ENCODE results near the gene FAM50A. TPM values are rescaled to one million over a fixed set of nuclear protein-coding genes. Genes with fewer than 3 reads are reported as not detected.

FAM50A gene
- polyA plus RNA-seq, 1 of the 3 experiments (the other 2 are of a cell fraction): 86.0 TPM

DNA sequence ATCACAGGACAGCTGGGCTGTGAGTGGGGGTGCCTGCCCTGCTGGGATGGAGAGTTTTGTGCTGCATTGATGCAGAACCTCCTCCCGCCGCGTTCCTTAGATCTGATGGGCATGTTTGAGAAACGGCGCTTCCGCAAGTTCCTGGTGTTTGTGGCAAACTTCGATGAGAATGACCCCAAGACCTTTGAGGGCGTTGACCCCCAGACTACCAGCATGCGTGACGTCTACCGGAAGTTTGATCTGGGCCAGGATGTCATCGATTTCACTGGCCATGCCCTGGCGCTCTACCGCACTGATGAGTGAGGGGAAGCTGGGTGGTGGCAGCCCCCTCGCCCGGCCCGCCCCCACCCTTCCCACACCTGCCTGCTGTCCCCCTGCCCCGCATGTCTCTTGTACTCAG is 4.1 kb upstream of the FAM50A start:
- CTCF ChIA-PET: no interaction called here
- no peak overlapping the region for H3K27ac ChIP-seq (ENCODE audit: low read depth in 2 of 2, low read length in 1 of 2)
- peaks cover 42% of the 10 kb centered on the region for H3K79me2 ChIP-seq (ENCODE audit: insufficient read depth)
- 80% methylated on average over 18 of the region's 18 CpGs for WGBS (ENCODE audit: low lambda C conversion rate)
- H3K9me2 ChIP-seq: no peaks in the 10 kb centered on the region
- H4K20me1 ChIP-seq (ENCODE audit: insufficient read depth): peaks cover 27% of the 10 kb centered on the region; the same call in 1 of the 2 replicates
- no peak overlapping the region for H2AFZ ChIP-seq (ENCODE audit: low read depth)
- H3K36me3 ChIP-seq (replicated peaks in 1 of 2; ENCODE audit: control insufficient read depth in 1 of 2, insufficient read depth in 2 of 2, low read length in 1 of 2): peaks cover 0 to 22% of the 10 kb centered on the region in 2 experiments
- no peak for DNase-seq
- no peak overlapping the region for H3K4me2 ChIP-seq
- POLR2A ChIA-PET: no interaction called here
- H3K9me3 ChIP-seq: no peaks in the 10 kb centered on the region
- H3K4me3 ChIP-seq (ENCODE audit: low read depth in 2 of 2, low read length in 1 of 2): no peak overlapping the region
- H3F3A ChIP-seq (replicated peaks; ENCODE audit: insufficient read depth): peaks cover 4% of the 10 kb centered on the region
- TF ChIP-seq NFIC (IDR thresholded peaks at IDR 0.05; ENCODE audit: borderline replicate concordance) (no peak), EZH2phosphoT487 (IDR thresholded peaks at IDR 0.05; ENCODE audit: borderline replicate concordance, low read depth) (no peak), TAF1 (IDR thresholded peaks at IDR 0.05; ENCODE audit: borderline replicate concordance, low read depth, low read length) (no peak), EP300 (IDR thresholded peaks at IDR 0.05; ENCODE audit: borderline replicate concordance in 1 of 2, low read depth in 1 of 2, low read length in 1 of 2) (no peak), JUND (IDR thresholded peaks at IDR 0.05) (no peak), SMC3 (IDR thresholded peaks at IDR 0.05; ENCODE audit: low read depth, low read length) (no peak), FOXM1 (IDR thresholded peaks at IDR 0.05; ENCODE audit: low read depth) (no peak), RAD21 (IDR thresholded peaks at IDR 0.05; ENCODE audit: low read length) (no peak), FOXJ3 (CRISPR knock-in tag; IDR thresholded peaks at IDR 0.05) (no peak), TEAD4 (IDR thresholded peaks at IDR 0.05; ENCODE audit: borderline replicate concordance, insufficient read depth) (no peak), PBX3 (IDR thresholded peaks at IDR 0.05) (no peak), POLR2AphosphoS5 (IDR thresholded peaks at IDR 0.05; ENCODE audit: low read depth, low read length) (no peak), SIN3A (IDR thresholded peaks at IDR 0.05; ENCODE audit: borderline replicate concordance, low read depth, low read length) (no peak), USF2 (IDR thresholded peaks at IDR 0.05; ENCODE audit: borderline replicate concordance, low read depth, low read length) (no peak), NRF1 (IDR thresholded peaks at IDR 0.05; ENCODE audit: low read depth, low read length) (no peak), FOSL2 (IDR thresholded peaks at IDR 0.05; ENCODE audit: borderline replicate concordance, low read depth) (no peak)
- TF ChIP-seq, protein P1, sequence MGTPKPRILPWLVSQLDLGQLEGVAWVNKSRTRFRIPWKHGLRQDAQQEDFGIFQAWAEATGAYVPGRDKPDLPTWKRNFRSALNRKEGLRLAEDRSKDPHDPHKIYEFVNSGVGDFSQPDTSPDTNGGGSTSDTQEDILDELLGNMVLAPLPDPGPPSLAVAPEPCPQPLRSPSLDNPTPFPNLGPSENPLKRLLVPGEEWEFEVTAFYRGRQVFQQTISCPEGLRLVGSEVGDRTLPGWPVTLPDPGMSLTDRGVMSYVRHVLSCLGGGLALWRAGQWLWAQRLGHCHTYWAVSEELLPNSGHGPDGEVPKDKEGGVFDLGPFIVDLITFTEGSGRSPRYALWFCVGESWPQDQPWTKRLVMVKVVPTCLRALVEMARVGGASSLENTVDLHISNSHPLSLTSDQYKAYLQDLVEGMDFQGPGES (IDR thresholded peaks at IDR 0.05; ENCODE audit: low read depth, low read length): no peak
- TF ChIP-seq, protein P2, sequence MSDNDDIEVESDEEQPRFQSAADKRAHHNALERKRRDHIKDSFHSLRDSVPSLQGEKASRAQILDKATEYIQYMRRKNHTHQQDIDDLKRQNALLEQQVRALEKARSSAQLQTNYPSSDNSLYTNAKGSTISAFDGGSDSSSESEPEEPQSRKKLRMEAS (IDR thresholded peaks at IDR 0.05; ENCODE audit: low read depth): no peak
- H3K9ac ChIP-seq: no peak overlapping the region
- peaks cover 0 to 22% of the 10 kb centered on the region in 2 experiments; a peak in 1 of 4 replicates for H3K4me1 ChIP-seq (ENCODE audit: control insufficient read depth in 1 of 2, insufficient read depth in 2 of 2, low read depth in 1 of 2, low read length in 1 of 2)
- H3K27me3 ChIP-seq (ENCODE audit: insufficient read depth): no peaks in the 10 kb centered on the region; the same call in 1 of the 2 replicates
